HG03354 (cell line): Measurements from ENCODE around the gene HK1.
"Not testable (repeated sequence)": the region's sequence is repeated elsewhere in the genome, so short reads cannot be mapped to it uniquely, and the experiment has no call there.

ENCODE experiments used
- ATAC-seq: cut with Tn5 transposase; IDR thresholded peaks from one replicate; pipeline ENCODE4 v1.9.1; 2021; ENCODE audit warnings: mild to moderate bottlenecking; ENCODE audit not compliant: unreplicated experiment, poor library complexity, severe bottlenecking

HK1 gene

GRCh38 chr10:69324583-69324982, 46.3 kb downstream of the HK1 start:
- no peak for ATAC-seq

- not testable (repeated sequence) for ATAC-seq
Observed at GRCh38 chr10:69325637-69326523, 47.6 kb downstream of the HK1 start.

GRCh38 chr10:69326692-69327091, 48.4 kb downstream of the HK1 start:
- ATAC-seq = no peak

- ATAC-seq = peak; percentile 84
Observed at GRCh38 chr10:69327463-69328379, 49.4 kb downstream of the HK1 start.

- peak; percentile 17 for ATAC-seq
Observed at GRCh38 chr10:69328380-69328735, 50.1 kb downstream of the HK1 start.

GRCh38 chr10:69328888-69329287, 50.6 kb downstream of the HK1 start:
- ATAC-seq = not testable (repeated sequence)

- no peak for ATAC-seq
Observed at GRCh38 chr10:69329721-69330178, 51.5 kb downstream of the HK1 start.

GRCh38 chr10:69331161-69331560, 52.9 kb downstream of the HK1 start:
- ATAC-seq = no peak

- no peak for ATAC-seq
Observed at GRCh38 chr10:69332278-69333010, 54.1 kb downstream of the HK1 start.

GRCh38 chr10:69333205-69333604, 54.9 kb downstream of the HK1 start:
- ATAC-seq = no peak

- ATAC-seq = not testable (repeated sequence)
Observed at GRCh38 chr10:69333865-69334301, 55.6 kb downstream of the HK1 start.

GRCh38 chr10:69334302-69335062, 56.2 kb downstream of the HK1 start:
- ATAC-seq = no peak

GRCh38 chr10:69335063-69335587, 56.8 kb downstream of the HK1 start:
- ATAC-seq = no peak

- ATAC-seq = no peak
Observed at GRCh38 chr10:69335613-69336012, 57.3 kb downstream of the HK1 start.

GRCh38 chr10:69336952-69337295, 58.6 kb downstream of the HK1 start:
- no peak for ATAC-seq

GRCh38 chr10:69337296-69338132, 59.2 kb downstream of the HK1 start:
- ATAC-seq = no peak

- ATAC-seq = no peak
Observed at GRCh38 chr10:69338133-69338456, 59.8 kb downstream of the HK1 start.
